ENCODE measurements around the gene DYNLT1. TPM values are rescaled to one million over a fixed set of nuclear protein-coding genes. Genes with fewer than 3 reads are reported as not detected.

Gene DYNLT1
- total RNA-seq, 2 experiments from 2014 or later, result 94.3 to 98.3 TPM

DNA sequence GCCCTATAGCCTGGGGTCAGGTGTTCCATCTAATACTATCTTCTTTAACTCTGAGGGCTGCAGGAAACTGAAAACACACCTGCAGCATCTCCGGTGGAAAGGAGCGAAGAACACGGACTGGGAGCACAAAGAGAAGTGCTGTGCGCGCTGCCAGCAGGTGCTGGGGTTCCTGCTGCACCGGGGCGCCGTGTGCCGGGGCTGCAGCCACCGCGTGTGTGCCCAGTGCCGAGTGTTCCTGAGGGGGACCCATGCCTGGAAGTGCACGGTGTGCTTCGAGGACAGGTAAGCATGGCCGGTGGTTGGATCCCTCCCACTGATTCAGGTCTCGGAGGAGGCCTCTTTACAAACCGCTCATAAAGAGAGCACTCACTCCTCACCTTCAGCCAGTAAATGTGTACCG, 20.8 kb upstream of the DYNLT1 start:
- POLR2A ChIA-PET, result interaction anchor here (0.6 kb wide), 1 partner anchor 251 kb away, joined by 3 read pairs; no protein-coding TSS in a partner anchor
- CTCF ChIA-PET, result interaction anchor here (0.9 kb wide), 1 partner anchor 26 kb away, joined by 4 read pairs; no protein-coding TSS in a partner anchor
- Mint-ChIP-seq H3K4me1 (ENCODE audit: low read depth) (peaks cover 31% of the 10 kb centered on the region), H3K27me3 (no peaks in the 10 kb centered on the region), H3K27ac (no peak overlapping the region), H3K4me3 (no peak overlapping the region), H3K9me3 (no peaks in the 10 kb centered on the region), H3K36me3 (ENCODE audit: low read depth) (peaks cover 83% of the 10 kb centered on the region)
- no peak for DNase-seq
- intact Hi-C loops (cut with micrococcal nuclease), result no loop called here
- no peak for ATAC-seq
- no peak for TF ChIP-seq CTCF (IDR thresholded peaks at IDR 0.05)

DNA sequence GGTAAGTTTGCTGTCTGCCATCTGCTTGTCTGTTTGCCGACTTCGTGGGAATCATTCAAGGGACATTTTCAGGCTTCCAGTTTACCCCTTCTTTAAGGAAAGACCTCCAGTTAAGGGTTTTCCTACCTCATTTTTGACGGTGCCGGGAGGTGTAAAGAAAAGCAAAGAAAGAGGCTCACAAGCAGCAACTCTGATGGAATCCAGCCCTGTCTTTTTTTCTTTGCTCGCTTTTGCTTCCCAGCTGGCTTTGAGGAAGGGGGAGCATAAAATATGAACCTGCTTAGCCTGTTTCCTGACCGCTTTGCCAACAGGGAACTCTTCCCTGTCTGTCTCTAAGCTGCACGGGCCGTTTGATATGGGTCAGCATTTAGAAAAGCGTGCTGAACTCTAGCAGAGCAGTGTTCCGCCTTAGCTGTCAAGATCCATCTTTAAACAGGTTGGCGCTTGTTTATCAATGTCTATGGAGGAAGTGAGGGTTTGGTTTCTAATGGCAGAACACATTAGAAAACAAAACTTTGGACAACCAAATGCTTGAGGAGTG, 19.2 kb upstream of the DYNLT1 start:
- ATAC-seq (no peak), DNase-seq (no peak)
- no peak for TF ChIP-seq CTCF (IDR thresholded peaks at IDR 0.05)
- Mint-ChIP-seq H3K9me3 (no peaks in the 10 kb centered on the region), H3K4me3 (peak overlapping the region; percentile 62), H3K4me1 (ENCODE audit: low read depth) (peaks cover 42% of the 10 kb centered on the region), H3K27ac (peak overlapping the region; percentile 34), H3K36me3 (ENCODE audit: low read depth) (peaks cover 85% of the 10 kb centered on the region), H3K27me3 (no peaks in the 10 kb centered on the region)
- intact Hi-C loops (cut with micrococcal nuclease), result no loop called here
- CTCF ChIA-PET, result interaction anchor here (1.0 to 5.3 kb wide), 3 partner anchors 9 to 443 kb away, joined by 3 to 55 read pairs (median 4); no protein-coding TSS in a partner anchor
- POLR2A ChIA-PET, result interaction anchor here (1.1 to 6.9 kb wide), 6 partner anchors 11 to 23 kb away, joined by 3 to 65 read pairs (median 6); partner anchors contain the start of genes DYNLT1 and SYTL3

- Mint-ChIP-seq H3K27ac (peak overlapping the region; percentile 63), H3K9me3 (no peaks in the 10 kb centered on the region), H3K4me1 (ENCODE audit: low read depth) (peaks cover 43% of the 10 kb centered on the region), H3K4me3 (peak overlapping the region; percentile 62), H3K36me3 (ENCODE audit: low read depth) (peaks cover 83% of the 10 kb centered on the region), H3K27me3 (no peaks in the 10 kb centered on the region)
- ChIA-PET CTCF (interaction anchor here (0.9 to 5.3 kb wide), 7 partner anchors 10 to 442 kb away, joined by 3 to 55 read pairs (median 3); partner anchors contain the start of gene DYNLT1), POLR2A (interaction anchor here (0.7 to 6.9 kb wide), 7 partner anchors 10 to 559 kb away, joined by 3 to 65 read pairs (median 5); partner anchors contain the start of genes DYNLT1 and SYTL3)
- TF ChIP-seq CTCF (IDR thresholded peaks at IDR 0.05), result no peak
- ATAC-seq (no peak), DNase-seq (no peak)
- intact Hi-C loops (cut with micrococcal nuclease), result no loop called here
These were observed 18.5 kb upstream of the DYNLT1 start for GRCh38 chr6:158662954-158663624.

GRCh38 chr6:158662607-158662953, 18.0 kb upstream of the DYNLT1 start:
- ChIA-PET POLR2A (interaction anchor here (0.7 to 6.9 kb wide), 5 partner anchors 10 to 560 kb away, joined by 3 to 65 read pairs (median 8); partner anchors contain the start of genes DYNLT1 and SYTL3), CTCF (interaction anchor here (0.7 to 5.3 kb wide), 9 partner anchors 10 to 441 kb away, joined by 3 to 55 read pairs (median 3); partner anchors contain the start of gene DYNLT1)
- ATAC-seq (no peak), DNase-seq (no peak)
- Mint-ChIP-seq H3K9me3 (no peaks in the 10 kb centered on the region), H3K4me1 (ENCODE audit: low read depth) (peaks cover 43% of the 10 kb centered on the region), H3K36me3 (ENCODE audit: low read depth) (peaks cover 83% of the 10 kb centered on the region), H3K4me3 (peak overlapping the region; percentile 62), H3K27ac (no peak overlapping the region), H3K27me3 (no peaks in the 10 kb centered on the region)
- TF ChIP-seq CTCF (IDR thresholded peaks at IDR 0.05), result no peak
- intact Hi-C loops (cut with micrococcal nuclease), result no loop called here
